H1 (cell line): ENCODE data around the gene PGBD4. TPM values are rescaled to one million over a fixed set of nuclear protein-coding genes. Genes with fewer than 3 reads are reported as not detected.

ENCODE experiments used
- CTCF ChIA-PET: fragments of 300-600 bp; sonication (Branson Sonifier 250); formaldehyde crosslinking; loops from one replicate; lab custom pipeline; 2021; ENCODE audit not compliant: partially characterized antibody; lab: Charles Lee
- POLR2A ChIA-PET: fragments of 300-600 bp; sonication (Branson Sonifier 250); formaldehyde crosslinking; loops from one replicate; lab custom pipeline; 2021; ENCODE audit warnings: inconsistent platforms; ENCODE audit not compliant: partially characterized antibody; lab: Charles Lee
- DNase-seq, 2 experiments: peaks; one replicate each; pipeline versions ENCODE4 v3.0.0 to v3.0.0-alpha.2; 2010 to 2022; ENCODE audit warnings: low spot score in 2 of 2, low read depth in 1 of 2, mixed read lengths in 1 of 2
- FAIRE-seq: peaks from 2 replicates; lab custom pipeline; 2011; peaks lifted over from hg19 to GRCh38; lab: Jason Lieb, UNC
- H2AFZ ChIP-seq: 2 replicates; pipeline ENCODE4 v1.8.1; 2012; ENCODE audit warnings: low read length, inconsistent platforms
- H2AK5ac ChIP-seq: 2 replicates; pipeline ENCODE4 v1.6.1; 2013; ENCODE audit warnings: low read depth, low read length
- H2BK120ac ChIP-seq: replicated peaks from 2 replicates; pipeline ENCODE3; 2013; ENCODE audit warnings: low read depth, low read length, inconsistent platforms
- H2BK12ac ChIP-seq: 2 replicates; pipeline ENCODE4 v1.6.1; 2013; ENCODE audit warnings: low read depth, low read length
- H2BK15ac ChIP-seq: 2 replicates; pipeline ENCODE4 v1.6.1; 2013; ENCODE audit warnings: low read length
- H2BK20ac ChIP-seq: 2 replicates; pipeline ENCODE4 v1.6.1; 2013; ENCODE audit warnings: low read length
- H2BK5ac ChIP-seq: 2 replicates; pipeline ENCODE4 v1.6.1; 2013; ENCODE audit warnings: low read depth, low read length
- H3K14ac ChIP-seq: 2 replicates; pipeline ENCODE4 v1.6.1; 2013; ENCODE audit warnings: inconsistent platforms; ENCODE audit not compliant: insufficient read length
- H3K18ac ChIP-seq: 2 replicates; pipeline ENCODE4 v1.6.1; 2013; ENCODE audit warnings: low read length; ENCODE audit errors: extremely low read depth
- H3K23ac ChIP-seq: 2 replicates; pipeline ENCODE4 v1.6.1; 2013; ENCODE audit warnings: inconsistent platforms; ENCODE audit not compliant: insufficient read length
- H3K23me2 ChIP-seq: 2 replicates; pipeline ENCODE4 v1.6.1; 2013; ENCODE audit warnings: low read depth, low read length
- H3K27ac ChIP-seq: 2 replicates; pipeline ENCODE4 v1.6.1; 2011; ENCODE audit warnings: low read depth, low read length, inconsistent platforms
- H3K27me3 ChIP-seq, 4 experiments: replicated peaks in 1 of 4; 1 replicate in 1 of 4; 2 replicates in 3 of 4; pipeline versions ENCODE4 v1.6.1 to v1.8.1; 2011 to 2013; ENCODE audit warnings: low read length in 3 of 4, mild to moderate bottlenecking in 3 of 4, inconsistent platforms in 2 of 4, mixed read lengths in 2 of 4, moderate library complexity in 1 of 4; ENCODE audit not compliant: control insufficient read depth in 3 of 4, insufficient read depth in 3 of 4; ENCODE audit errors: extremely low read depth in 1 of 4
- H3K36me3 ChIP-seq, 4 experiments: 2 replicates each; pipeline versions ENCODE4 v1.6.1 to v1.8.1; 2011 to 2013; ENCODE audit warnings: mild to moderate bottlenecking in 4 of 4, low read length in 3 of 4, moderate library complexity in 2 of 4, control low read depth in 1 of 4, inconsistent platforms in 1 of 4; ENCODE audit not compliant: insufficient read depth in 4 of 4, control insufficient read depth in 2 of 4
- H3K4ac ChIP-seq: replicated peaks from 2 replicates; pipeline ENCODE3; 2013; ENCODE audit warnings: low read length, low read depth, mixed read lengths, inconsistent platforms; ENCODE audit not compliant: insufficient read length
- H3K4me1 ChIP-seq, 4 experiments: replicated peaks in 1 of 4; 1 replicate in 1 of 4; 2 replicates in 3 of 4; pipeline versions ENCODE4 v1.6.1 to v1.8.1; 2011 to 2013; ENCODE audit warnings: low read length in 3 of 4, inconsistent platforms in 2 of 4, mixed read lengths in 1 of 4; ENCODE audit not compliant: insufficient read depth in 4 of 4, control insufficient read depth in 3 of 4
- H3K4me2 ChIP-seq, 2 experiments: 2 replicates each; pipeline versions ENCODE4 v1.6.1 to v1.8.1; 2011 to 2013; ENCODE audit warnings: low read depth in 2 of 2, low read length in 2 of 2, control low read depth in 1 of 2, inconsistent platforms in 1 of 2, mild to moderate bottlenecking in 1 of 2; ENCODE audit not compliant: insufficient read depth in 1 of 2
- H3K4me3 ChIP-seq, 4 experiments: fragments of 200-600, 300-600 bp in 1 of 4; sonication (generic), shearing (Covaris generic), sonication (Bioruptor Twin) in 1 of 4; 2 replicates each; pipeline versions ENCODE4 v1.5.1 to v1.8.1; 2011 to 2016; ENCODE audit warnings: low read length in 4 of 4, low read depth in 3 of 4, control low read depth in 2 of 4, inconsistent platforms in 2 of 4, mild to moderate bottlenecking in 2 of 4, mixed read lengths in 1 of 4, moderate library complexity in 1 of 4; ENCODE audit not compliant: insufficient read depth in 2 of 4; ENCODE audit errors: extremely low read depth in 1 of 4
- H3K56ac ChIP-seq: replicated peaks from 2 replicates; pipeline ENCODE3; 2013; ENCODE audit warnings: low read depth, mild to moderate bottlenecking, mixed read lengths, low read length, inconsistent platforms; ENCODE audit not compliant: insufficient read length
- H3K79me1 ChIP-seq: 2 replicates; pipeline ENCODE4 v1.6.1; 2013; ENCODE audit warnings: low read depth, low read length, control low read depth
- H3K79me2 ChIP-seq, 2 experiments: 2 replicates each; pipeline versions ENCODE4 v1.6.1 to v1.8.1; 2012 to 2013; ENCODE audit warnings: low read length in 2 of 2, mild to moderate bottlenecking in 2 of 2, inconsistent platforms in 1 of 2; ENCODE audit not compliant: insufficient read depth in 2 of 2, control insufficient read depth in 1 of 2
- H3K9ac ChIP-seq, 4 experiments: replicated peaks in 1 of 4; 1 replicate in 1 of 4; 2 replicates in 3 of 4; pipeline versions ENCODE4 v1.6.1 to v1.8.1; 2011 to 2013; ENCODE audit warnings: low read depth in 3 of 4, low read length in 3 of 4, control low read depth in 2 of 4, mild to moderate bottlenecking in 2 of 4, moderate library complexity in 2 of 4, inconsistent platforms in 1 of 4; ENCODE audit errors: extremely low read depth in 1 of 4
- H3K9me3 ChIP-seq, 2 experiments: 2 replicates each; pipeline versions ENCODE4 v1.6.1 to v1.8.1; 2012 to 2013; ENCODE audit warnings: mild to moderate bottlenecking in 2 of 2, moderate library complexity in 2 of 2, control low read depth in 1 of 2, inconsistent platforms in 1 of 2, low read depth in 1 of 2, low read length in 1 of 2, mixed read lengths in 1 of 2; ENCODE audit not compliant: insufficient read depth in 2 of 2
- H4K20me1 ChIP-seq, 2 experiments: replicated peaks in 1 of 2; 2 replicates each; pipeline versions ENCODE3 to v1.8.1; 2011 to 2013; ENCODE audit warnings: inconsistent platforms in 2 of 2, low read length in 2 of 2, mild to moderate bottlenecking in 1 of 2; ENCODE audit not compliant: insufficient read depth in 2 of 2, control insufficient read depth in 1 of 2
- H4K5ac ChIP-seq: 2 replicates; pipeline ENCODE4 v1.6.1; 2013; ENCODE audit warnings: low read length, low read depth, mixed read lengths, inconsistent platforms; ENCODE audit not compliant: insufficient read length
- H4K8ac ChIP-seq: 2 replicates; pipeline ENCODE4 v1.8.0; 2013; ENCODE audit warnings: mild to moderate bottlenecking, moderate library complexity, low read length, inconsistent platforms; ENCODE audit not compliant: insufficient read depth; ENCODE audit errors: extremely low read depth
- H4K91ac ChIP-seq: replicated peaks from 2 replicates; pipeline ENCODE3; 2013; ENCODE audit warnings: low read length, mixed read lengths, inconsistent platforms; ENCODE audit not compliant: insufficient read length
- ASH2L ChIP-seq: fragments of 200-600, 300-600 bp; sonication (generic); IDR thresholded peaks from one replicate; pipeline ENCODE4 v1.7.1; 2017; ENCODE audit warnings: low read length
- BCL11A ChIP-seq, 2 experiments: IDR thresholded peaks; one replicate each; pipeline ENCODE4 v1.6.1; 2011; ENCODE audit warnings: low read depth in 2 of 2, low read length in 2 of 2, mild to moderate bottlenecking in 2 of 2
- BRCA1 ChIP-seq: IDR thresholded peaks from 2 replicates; pipeline ENCODE4 v1.6.1; 2012; ENCODE audit warnings: low read depth, low read length, improper control_type of control experiment
- EGR1 ChIP-seq: IDR thresholded peaks from 2 replicates; pipeline ENCODE4 v1.6.1; 2011; ENCODE audit warnings: low read depth, low read length, borderline replicate concordance
- GTF2F1 ChIP-seq: IDR thresholded peaks from 2 replicates; pipeline ENCODE4 v1.6.1; 2012; ENCODE audit warnings: low read depth, low read length, improper control_type of control experiment, borderline replicate concordance
- HDAC6 ChIP-seq: IDR thresholded peaks from one replicate; pipeline ENCODE4 v1.7.1; 2012; ENCODE audit warnings: low read depth, mild to moderate bottlenecking, inconsistent platforms, low read length, moderate library complexity
- KDM1A ChIP-seq: fragments of 200-600, 300-600 bp; sonication (generic); IDR thresholded peaks from 2 replicates; pipeline ENCODE4 v1.7.1; 2016; ENCODE audit warnings: mild to moderate bottlenecking, low read length, borderline replicate concordance
- POLR2A ChIP-seq, 2 experiments: IDR thresholded peaks; 1 replicate in 1 of 2; 2 replicates in 1 of 2; pipeline ENCODE4 v1.6.1; 2011; ENCODE audit warnings: low read depth in 2 of 2, low read length in 2 of 2, mild to moderate bottlenecking in 2 of 2; ENCODE audit errors: control extremely low read depth in 1 of 2
- RBBP5 ChIP-seq: IDR thresholded peaks from 2 replicates; pipeline ENCODE4 v1.7.1; 2012; ENCODE audit warnings: low read depth, mild to moderate bottlenecking, inconsistent platforms, low read length, moderate library complexity, borderline replicate concordance
- RFX5 ChIP-seq: IDR thresholded peaks from 2 replicates; pipeline ENCODE4 v1.6.1; 2011; ENCODE audit warnings: low read depth, low read length, improper control_type of control experiment, borderline replicate concordance
- SP4 ChIP-seq: IDR thresholded peaks from 2 replicates; pipeline ENCODE4 v1.6.1; 2012; ENCODE audit warnings: low read length, inconsistent platforms
- ZNF274 ChIP-seq: IDR thresholded peaks from 2 replicates; pipeline ENCODE4 v1.7.0; 2012; ENCODE audit warnings: low read length, borderline replicate concordance; ENCODE audit errors: extremely low read depth
- WGBS, 2 experiments: shearing (Covaris generic) in 1 of 2; methylation state at CpG; one replicate each; pipeline versions ENCODE4 v1.1.6 to v1.1.7; 2013 to 2015; ENCODE audit warnings: low lambda C conversion rate in 2 of 2, mixed read lengths in 2 of 2, inconsistent platforms in 1 of 2, low coverage in 1 of 2, missing lambda C conversion rate in 1 of 2; ENCODE audit not compliant: insufficient replicate concordance in 2 of 2, insufficient coverage in 1 of 2, insufficient read length in 1 of 2; ENCODE audit errors: extremely low coverage in 1 of 2, missing lambda C conversion rate in 1 of 2; 5-methylcytosine and 5-hydroxymethylcytosine counted together
- polyA plus RNA-seq, 7 experiments: library from polyadenylated mRNA; depleted of rRNA in 3 of 7; stranded (reverse) in 5 of 7; unstranded in 2 of 7; fragments of >200 nt in 5 of 7; fragments of 200-250 nt in 2 of 7; gene quantifications; 1 replicate in 5 of 7; 2 replicates in 1 of 7; 4 replicates in 1 of 7; pipeline versions ENCODE4 v1.2.1 to v1.2.3, GENCODE V29; 2011 to 2013; ENCODE audit warnings: missing spikeins in 2 of 7, mixed read lengths in 2 of 7
- total RNA-seq: library from RNA; stranded (reverse); fragmentation: NEBNext Ultra II Directional; extraction: Animal tissue kit (Norgen Biotek cat#: 25700); gene quantifications from 2 replicates; pipeline ENCODE4 v1.2.1, GENCODE V29; 2021

Gene PGBD4
- total and polyA plus RNA-seq, 2 of the 8 experiments (the other 6 are each of a cell fraction or from before 2014, with no cell fraction given): 0.68 to 0.76 TPM

DNA sequence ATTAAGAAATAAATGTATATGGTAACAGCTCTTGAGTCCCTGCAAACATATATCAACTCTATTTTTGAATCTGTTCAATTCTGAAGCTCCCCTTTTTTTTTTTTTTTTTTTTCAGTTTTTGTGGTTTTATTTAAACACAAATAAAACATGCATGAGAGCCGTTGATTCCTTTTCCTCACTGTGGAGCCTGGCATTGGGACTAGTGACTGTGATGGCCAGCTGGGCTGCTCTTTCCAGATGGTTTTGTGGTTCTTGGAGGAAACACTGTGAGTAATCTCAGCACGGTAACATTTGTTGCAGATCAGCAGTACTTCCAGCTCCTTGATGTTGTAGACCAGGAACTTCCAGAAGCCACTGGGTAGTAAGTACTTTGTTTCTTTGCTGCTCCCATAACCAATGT lies 16.1 kb upstream of the PGBD4 start:
- no peak overlapping the region for H3K9ac ChIP-seq
- H2BK12ac ChIP-seq: no peak overlapping the region
- no peaks in the 10 kb centered on the region for H3K4me1 ChIP-seq
- H3K23ac ChIP-seq: no peak overlapping the region
- no peak overlapping the region for H3K27ac ChIP-seq
- H4K5ac ChIP-seq: no peak overlapping the region
- FAIRE-seq (no peak), DNase-seq (no peak)
- H4K20me1 ChIP-seq: no peaks in the 10 kb centered on the region
- no peak overlapping the region for H2BK5ac ChIP-seq
- H3K27me3 ChIP-seq: no peaks in the 10 kb centered on the region
- no peaks in the 10 kb centered on the region for H3K9me3 ChIP-seq
- no peaks in the 10 kb centered on the region for H3K23me2 ChIP-seq
- H2AK5ac ChIP-seq: no peak overlapping the region
- no peak overlapping the region for H3K14ac ChIP-seq
- no peak overlapping the region for H3K4me2 ChIP-seq
- ChIA-PET POLR2A (interaction anchor here (0.7 to 0.8 kb wide), 2 partner anchors 39 to 123 kb away, joined by 3 to 4 read pairs; no protein-coding TSS in a partner anchor), CTCF (interaction anchor here (0.7 kb wide), 1 partner anchor 545 kb away, joined by 3 read pairs; no protein-coding TSS in a partner anchor)
- H2BK15ac ChIP-seq: no peak overlapping the region
- TF ChIP-seq BRCA1 (no peak), KDM1A (no peak), RFX5 (no peak), GTF2F1 (no peak), ZNF274 (no peak), POLR2A (IDR thresholded peaks at IDR 0.05; ENCODE audit: control extremely low read depth in 1 of 2, low read depth in 2 of 2, low read length in 2 of 2) (no peak), SP4 (no peak), BCL11A (IDR thresholded peaks at IDR 0.05; ENCODE audit: low read depth in 2 of 2, low read length in 2 of 2) (no peak), ASH2L (no peak), EGR1 (no peak), RBBP5 (no peak), HDAC6 (no peak)
- H3K79me1 ChIP-seq: no peaks in the 10 kb centered on the region
- no peak overlapping the region for H2AFZ ChIP-seq
- H3K4ac ChIP-seq: no peak overlapping the region
- H3K18ac ChIP-seq: no peak overlapping the region
- H4K91ac ChIP-seq: no peak overlapping the region
- H3K4me3 ChIP-seq: no peak overlapping the region
- no peak overlapping the region for H2BK20ac ChIP-seq
- no peaks in the 10 kb centered on the region for H3K79me2 ChIP-seq
- H2BK120ac ChIP-seq: no peak overlapping the region
- peaks cover 0 to 22% (median 4%) of the 10 kb centered on the region in 4 experiments; a peak in 5 of 8 replicates for H3K36me3 ChIP-seq
- H3K56ac ChIP-seq: no peak overlapping the region
- no peak overlapping the region for H4K8ac ChIP-seq
- 93% methylated on average over 2 of the region's 2 CpGs; no CpG with 5 or more reads in 1 of the 2 experiments for WGBS, 2 experiments
